HG03135 (cell line): Measurements from ENCODE around the gene SFXN5.

Source experiments
- ATAC-seq: cut with Tn5 transposase; IDR thresholded peaks from one replicate; pipeline ENCODE4 v1.9.1; 2021; ENCODE audit warnings: mild to moderate bottlenecking, moderate library complexity; ENCODE audit not compliant: unreplicated experiment

Gene SFXN5

DNA sequence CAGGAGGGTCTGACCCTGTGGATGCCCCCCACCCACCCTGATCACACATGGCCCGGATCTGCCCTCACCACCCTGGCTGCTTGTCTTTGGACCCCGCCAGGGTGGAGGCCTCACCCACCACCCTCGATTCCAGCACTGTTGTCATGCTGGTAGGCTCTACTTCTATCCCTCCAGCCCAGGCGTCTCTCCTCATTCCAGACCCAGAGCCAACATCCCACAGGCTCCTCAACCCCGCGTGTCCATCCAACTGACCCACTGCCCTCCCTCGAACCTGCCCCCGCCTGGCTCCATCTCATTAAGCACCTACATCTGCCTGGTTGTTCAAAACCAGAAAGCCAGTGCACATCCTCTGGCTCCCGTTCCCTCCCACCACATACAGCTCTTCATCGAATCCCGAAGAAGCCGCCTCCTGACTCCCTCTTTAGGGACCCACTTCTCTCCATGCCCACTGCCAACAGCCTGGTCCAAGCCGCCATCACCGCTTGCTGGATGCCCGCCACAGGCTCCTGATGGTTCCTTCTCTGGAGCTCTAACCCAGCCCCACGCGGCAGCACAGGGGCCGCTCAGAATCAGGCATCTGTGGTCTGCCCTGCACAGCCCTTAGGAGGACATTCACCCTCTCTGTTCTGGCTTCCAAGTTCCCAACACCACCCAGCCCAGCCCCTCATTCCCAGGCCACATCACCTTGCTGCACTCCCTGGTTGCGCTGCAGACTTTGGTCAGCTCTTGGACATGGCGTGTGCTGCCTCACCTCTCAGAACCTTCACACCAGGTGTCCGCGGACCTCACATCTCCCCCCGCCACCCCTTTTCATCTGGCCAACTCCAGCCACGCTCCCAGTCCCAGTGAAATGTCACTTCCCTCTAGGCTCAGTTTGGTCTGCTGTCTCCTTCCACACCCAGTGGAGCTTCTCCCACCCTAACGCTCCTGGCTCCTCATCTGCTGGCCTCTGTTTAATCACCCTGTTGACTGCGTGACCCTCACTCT, 111.2 kb downstream of the SFXN5 start:
- ATAC-seq = no peak

DNA sequence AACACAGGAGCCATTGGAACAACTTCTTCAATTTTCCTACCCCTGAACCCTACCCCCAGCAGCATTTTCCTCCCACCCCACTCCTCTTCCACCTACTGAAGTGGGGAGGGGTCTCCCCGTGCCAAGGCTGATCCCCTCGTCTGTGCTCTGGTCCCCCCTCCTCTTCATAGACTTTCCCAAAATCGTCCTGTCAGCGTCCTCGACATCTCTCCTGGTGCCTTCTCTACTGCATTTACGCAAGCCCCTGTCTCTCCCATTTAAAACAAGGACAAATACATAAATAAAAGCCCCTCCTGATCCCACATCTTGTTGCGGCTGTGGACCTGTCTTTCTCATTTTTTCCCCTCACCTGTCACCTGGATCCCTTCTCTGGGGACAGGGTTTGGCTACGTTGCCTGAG, 112.0 kb downstream of the SFXN5 start:
- ATAC-seq = no peak

DNA sequence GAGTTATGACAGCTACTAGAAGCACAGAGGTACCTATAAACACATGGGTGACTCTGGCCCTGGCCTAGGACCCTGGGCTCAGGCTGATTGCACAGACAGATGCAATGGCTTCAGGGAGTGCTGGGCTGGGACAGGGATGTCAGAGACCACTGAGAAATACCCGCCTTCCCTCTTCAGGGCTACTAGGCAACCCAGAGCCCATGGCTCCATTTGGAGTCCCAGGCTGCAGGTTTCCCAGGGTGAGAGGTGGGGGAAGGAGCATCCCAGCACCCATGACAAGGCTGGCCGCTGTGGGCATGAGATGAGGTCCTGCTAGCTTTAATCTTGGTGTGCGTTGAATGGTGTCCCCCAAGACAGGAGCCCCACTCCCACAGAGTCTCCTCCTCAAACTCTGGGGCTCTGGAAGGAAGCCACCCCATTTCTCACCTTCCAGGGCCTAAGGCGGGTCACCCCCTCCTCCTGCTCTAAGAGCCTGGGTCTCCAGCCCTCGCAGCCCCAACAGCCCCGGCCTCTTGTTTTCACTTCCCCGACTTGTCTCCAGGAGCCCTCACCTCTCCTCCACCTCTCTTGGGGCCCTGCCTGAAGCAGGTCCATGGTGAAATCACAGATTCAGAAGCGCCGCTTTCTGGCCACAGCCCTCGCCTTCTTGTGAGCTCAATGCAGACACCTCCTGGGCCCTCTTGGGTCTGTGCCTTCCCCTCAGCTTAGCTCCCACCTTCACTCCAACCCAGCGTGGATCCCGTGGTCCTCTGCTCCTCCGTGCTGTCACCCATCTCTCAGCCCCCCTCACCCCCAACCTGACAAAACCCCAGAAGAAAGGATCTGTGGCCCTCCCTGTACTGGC, 112.7 kb downstream of the SFXN5 start:
- ATAC-seq = no peak

DNA sequence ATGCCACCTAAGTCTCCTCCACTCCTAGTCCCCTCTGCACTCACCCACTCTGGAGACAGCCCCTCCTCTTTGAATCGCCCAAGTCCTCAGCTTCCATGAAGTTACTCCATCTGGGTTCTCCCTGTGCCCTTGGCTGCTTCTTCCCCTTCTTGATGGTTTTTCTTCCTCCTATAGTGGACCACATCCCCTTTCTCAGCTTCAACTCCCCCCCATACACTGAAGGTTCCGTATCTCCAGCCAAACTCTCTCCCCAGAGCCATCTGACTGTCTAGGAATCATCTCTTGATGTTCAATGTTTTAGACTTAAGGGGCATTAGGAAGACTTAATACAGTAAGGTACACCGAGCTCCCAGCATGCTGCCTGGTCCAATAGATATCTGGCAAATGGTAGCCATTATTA, 114.6 kb downstream of the SFXN5 start:
- no peak for ATAC-seq

DNA sequence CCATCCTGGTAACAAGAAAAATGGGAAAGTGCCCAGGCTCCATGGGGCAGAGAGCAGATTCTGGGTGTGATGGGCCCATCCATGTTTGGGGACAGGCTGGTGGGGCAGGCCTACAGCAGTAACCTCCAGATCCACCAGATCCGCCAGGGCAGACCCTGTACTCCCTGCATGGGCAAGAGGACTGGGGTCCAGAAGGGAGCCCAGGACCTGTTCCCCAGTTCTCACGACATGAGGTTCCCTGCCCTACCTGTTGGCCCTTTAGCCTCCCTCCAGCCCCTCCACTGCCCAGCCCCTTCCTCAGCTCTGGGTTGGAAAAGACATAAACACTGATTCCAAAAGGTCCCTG, 115.5 kb downstream of the SFXN5 start:
- ATAC-seq = no peak

DNA sequence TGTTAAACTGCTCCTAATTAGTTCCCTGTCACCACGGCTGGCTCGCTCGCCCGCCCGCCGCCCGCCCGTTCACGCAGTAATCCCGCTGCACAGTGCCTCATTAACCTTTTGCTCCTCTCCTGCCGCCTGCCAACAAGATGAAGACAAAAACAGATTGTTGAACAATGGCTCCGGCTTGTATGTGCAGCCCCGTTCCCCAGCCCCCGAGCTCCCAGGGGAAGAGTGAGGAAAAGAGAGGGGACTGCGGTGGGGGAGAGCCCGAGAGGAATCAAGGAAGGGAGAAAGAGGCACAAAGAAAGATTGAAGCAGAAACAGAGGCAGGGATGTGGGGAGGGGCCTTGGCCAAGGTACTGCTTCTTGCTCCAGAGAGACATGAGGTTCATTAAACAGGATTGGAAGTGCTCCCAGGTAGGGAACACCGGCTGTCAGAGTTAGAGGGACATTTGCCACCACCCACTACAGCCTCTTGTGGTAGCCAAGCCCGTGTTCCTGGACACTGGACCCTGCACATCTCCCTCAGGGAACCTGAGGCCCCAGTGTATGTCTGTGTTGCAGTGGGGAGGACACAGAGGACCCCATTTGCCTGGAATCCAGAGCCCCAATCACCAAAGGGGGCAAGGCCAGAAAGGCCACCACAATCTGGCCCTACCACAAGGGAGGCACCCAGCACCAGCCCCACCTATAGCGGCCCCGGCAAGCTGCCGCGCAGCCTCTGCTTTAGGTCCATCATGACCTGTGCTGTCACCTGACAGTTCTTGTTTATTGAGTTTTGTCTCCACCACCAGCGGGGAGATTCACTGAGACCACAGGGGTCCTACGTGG, 116.1 kb downstream of the SFXN5 start:
- ATAC-seq = no peak

DNA sequence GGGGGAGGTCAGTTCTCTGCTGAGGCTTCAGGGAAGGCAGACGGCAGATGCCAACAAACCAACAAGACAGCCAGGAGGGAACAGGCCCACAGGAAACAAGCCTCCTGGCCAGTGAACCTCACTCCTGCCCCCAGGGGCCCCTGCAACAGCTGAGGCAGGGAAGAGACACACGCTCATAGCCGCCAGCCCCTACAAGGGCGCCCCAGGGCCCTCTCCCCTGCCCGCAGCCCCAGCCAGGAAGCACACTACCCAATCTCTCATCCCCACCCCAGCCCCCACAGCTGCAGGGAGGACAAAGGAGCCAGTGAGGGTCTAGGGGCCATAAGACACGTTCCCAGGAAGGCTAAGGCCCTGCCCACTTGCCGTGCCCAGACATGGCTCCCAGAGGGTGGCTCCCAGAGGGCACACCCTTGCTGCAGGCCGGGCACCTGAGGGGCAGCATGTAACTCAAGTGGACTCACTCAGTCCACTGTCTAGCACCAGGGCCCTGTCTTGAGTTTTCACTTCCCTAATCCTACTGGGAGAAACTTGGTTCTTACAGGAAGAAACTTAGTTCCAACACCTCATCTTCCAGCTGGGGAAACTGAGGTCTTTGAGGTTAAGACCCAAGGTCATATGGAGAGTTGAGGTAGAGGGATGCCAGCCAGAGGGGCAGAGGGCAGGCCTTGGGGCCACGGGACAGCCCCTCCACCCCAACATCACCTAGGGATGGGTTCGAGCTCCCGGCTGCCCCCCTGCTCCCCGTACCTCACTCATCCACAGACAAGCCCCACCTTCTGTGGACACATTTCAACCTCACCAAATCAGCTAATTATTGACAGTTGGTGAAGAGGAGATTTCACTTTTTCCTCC, 116.9 kb downstream of the SFXN5 start:
- no peak for ATAC-seq

DNA sequence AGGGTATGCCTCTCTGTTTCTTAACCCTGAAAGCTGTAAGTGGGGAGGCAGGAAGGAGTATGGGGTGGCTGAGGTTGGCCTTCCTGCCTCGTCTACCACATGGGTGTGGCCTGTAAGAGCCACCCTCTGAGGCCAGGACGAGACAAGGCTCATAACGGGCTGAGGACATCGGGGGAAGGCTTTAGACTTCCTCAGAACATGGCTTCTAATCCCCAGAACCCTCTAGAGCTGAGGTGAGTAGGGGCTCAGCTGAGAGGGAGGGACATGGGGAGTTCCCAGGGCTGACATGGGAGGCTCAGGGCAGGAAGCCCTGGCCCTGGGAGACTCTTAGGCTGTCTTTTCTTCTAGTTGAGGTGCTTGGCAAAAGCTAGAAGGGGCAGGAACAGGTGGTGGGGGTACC, 117.5 kb downstream of the SFXN5 start:
- ATAC-seq = no peak

DNA sequence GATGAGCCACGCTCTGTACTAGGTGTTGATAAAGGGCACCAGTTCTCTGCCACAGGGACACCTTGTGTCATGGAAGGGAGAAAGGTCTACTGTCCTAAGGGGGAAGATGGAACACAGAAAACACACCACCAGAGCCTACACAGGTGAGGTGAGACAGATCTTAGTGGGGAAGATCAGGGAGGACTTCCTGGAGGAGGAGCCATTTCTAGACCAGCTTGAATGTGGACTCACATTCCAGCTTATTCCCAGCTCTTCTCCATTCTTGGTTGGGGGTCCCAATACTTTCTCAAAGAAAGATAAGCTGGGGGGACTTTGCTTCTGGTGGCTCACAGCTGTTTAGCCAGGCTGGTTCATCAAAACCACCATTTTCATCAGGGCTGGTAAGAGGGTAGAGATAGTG, 118.0 kb downstream of the SFXN5 start:
- ATAC-seq = no peak

DNA sequence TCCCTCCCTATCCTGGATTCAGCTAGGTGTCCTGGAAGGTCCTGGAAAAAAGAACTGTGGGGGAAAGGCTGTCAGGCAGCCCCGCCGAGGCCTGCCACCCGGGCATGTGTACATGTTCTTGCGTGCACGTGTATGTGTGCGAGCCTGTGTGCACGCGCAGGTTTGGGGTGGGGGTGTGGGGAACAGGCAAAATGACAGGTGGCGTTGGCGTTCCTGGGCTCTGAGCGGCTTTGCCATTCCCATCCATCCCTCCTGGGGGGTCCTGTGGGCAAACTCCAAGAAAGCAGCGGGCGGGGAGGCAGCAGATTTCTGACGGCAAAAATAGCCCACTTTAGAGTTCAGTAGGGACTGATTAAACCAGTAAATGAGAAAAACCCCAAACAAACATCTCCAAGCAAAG, 118.6 kb downstream of the SFXN5 start:
- no peak for ATAC-seq

DNA sequence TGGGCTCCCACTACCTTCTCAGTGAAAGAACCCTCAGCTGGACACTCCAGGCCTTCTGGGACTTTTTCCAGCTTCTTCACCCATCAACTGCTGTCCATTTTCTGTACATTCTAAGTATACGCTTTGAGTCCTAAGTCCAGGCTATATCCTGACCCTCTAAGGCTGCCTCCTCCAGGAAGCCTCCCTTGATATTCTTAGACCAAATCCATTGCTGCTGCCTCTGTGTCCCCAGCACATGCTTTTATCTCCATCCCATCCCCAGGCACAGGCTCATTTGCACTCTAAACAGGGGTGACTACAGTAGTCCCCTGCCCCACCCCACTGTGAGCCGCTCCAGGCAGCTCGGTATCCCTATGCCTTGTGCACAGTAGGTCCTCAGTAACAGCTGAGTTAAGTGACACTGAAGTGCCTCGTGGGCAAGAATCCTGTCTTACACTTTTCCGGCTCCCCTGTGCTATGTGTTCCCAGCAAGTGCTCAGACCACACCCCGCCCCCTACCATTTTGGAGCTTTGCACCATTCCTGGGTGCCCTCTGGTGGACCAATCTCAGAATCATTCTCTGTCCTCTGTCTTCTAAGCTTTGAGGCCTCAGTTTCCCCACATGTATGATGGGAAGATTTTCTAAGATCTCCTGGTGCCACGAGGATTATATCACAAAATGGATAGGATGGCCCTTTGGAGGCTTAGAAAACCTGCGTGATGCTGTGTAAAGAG, 119.2 kb downstream of the SFXN5 start:
- ATAC-seq = no peak

DNA sequence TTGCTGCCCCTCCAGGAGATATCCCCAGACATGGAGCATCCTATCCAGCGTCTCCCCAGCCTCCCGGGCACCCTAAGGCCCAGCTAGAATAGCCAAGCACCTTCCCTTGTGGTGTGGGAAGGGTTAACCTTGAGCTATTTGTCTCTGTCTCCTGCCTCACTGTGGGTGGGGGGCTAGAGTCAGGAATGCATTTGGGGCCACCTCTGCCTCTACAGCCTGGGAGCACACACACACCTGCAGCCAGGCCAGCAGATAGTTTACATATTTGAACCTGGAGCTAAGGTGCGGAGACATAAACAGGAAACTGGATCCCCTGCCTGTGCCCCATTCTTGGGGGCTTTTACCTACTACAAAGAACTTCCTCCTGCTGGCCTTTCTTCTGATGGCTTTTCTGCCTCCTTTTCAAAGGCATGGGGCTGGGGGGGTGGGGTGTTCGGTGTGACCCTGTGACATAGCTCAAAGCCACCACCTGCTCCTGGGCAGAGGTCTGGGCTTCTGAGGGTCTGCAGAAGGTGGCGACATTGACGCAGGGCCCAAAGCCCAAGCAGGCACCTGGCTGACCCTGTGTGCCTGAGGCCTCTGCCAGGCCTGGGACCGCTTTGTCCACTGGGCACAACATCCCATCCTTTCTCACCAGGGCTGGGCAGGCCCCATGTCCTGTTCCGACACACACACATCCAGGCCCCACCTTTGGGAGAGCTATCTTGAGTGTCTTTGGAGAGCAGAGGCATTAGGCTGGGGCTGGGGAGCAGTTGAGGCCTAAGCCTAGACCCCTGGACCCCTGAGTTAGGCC, 120.0 kb downstream of the SFXN5 start:
- ATAC-seq = no peak

DNA sequence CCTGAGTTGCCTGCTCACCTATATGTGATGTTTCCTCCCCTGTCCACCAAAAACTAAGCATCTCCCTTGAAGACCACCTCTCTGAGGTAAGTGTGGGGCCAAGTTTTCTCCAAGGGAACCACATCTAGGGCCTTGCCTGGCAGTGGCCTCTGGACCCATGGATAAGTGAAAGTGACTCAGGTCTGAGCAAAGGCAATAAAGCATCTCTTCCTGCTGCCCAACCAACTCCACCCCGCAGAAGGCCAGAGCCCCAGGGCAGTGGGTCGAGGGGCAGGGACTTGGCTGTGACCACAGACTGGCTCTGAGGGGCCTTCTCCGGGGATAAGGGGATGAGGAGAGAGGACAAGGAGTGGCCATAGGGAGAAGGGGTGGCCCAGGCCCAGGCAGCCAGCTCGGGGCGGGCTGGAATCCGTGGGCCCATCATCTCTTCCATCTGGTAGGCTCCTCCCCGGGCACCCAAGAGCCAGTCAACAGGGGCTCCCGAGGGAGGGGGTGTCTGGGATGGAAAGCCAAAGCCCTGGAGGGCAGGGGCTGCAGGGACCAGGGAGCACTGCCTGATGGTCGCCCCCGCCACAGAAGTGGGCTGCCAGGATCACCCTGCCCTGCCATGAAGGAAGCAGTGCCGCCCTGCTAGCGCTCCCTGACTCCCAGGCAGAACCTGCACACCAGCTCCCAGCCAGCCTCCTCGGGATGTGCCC, 120.8 kb downstream of the SFXN5 start:
- ATAC-seq = no peak

DNA sequence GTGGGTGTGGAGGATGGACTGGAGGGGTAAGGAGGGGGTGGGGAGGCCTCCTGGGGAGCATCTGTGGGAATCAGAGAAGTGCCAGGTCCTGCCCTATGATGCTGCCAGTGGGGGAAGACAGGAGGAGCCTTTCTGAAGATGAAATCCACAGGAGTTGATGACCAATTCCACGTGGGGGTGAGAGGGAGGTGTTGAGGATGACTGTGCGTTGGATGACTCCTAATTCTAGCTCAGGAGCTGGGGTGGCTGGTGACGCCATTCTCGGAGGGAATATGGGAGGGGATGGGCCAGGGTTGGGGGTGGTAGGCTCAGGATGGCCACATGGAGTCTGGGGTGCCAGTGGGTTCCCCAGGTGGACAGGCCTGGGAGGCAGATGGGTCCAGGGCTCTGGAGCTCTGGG, 121.9 kb downstream of the SFXN5 start:
- no peak for ATAC-seq

DNA sequence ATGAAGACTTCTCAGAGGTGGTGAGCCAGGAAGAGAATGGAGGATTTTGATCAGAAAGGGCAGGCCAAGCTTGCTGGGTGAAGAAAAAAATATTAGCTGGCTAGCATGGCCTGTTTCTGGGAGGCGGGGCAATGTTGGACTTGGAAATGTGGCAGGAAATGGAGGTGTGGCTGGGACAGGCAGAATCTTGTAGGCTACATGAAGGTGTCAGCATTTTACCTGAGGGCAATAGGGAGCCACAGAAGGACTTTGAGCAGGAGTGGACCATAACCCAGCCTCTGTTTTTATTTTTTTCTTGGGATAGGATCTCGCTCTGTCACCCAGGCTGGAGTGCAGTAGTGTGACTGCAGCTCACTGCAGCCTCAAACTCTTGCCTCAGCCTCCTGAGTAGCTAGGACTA, 122.5 kb downstream of the SFXN5 start:
- ATAC-seq = no peak

DNA sequence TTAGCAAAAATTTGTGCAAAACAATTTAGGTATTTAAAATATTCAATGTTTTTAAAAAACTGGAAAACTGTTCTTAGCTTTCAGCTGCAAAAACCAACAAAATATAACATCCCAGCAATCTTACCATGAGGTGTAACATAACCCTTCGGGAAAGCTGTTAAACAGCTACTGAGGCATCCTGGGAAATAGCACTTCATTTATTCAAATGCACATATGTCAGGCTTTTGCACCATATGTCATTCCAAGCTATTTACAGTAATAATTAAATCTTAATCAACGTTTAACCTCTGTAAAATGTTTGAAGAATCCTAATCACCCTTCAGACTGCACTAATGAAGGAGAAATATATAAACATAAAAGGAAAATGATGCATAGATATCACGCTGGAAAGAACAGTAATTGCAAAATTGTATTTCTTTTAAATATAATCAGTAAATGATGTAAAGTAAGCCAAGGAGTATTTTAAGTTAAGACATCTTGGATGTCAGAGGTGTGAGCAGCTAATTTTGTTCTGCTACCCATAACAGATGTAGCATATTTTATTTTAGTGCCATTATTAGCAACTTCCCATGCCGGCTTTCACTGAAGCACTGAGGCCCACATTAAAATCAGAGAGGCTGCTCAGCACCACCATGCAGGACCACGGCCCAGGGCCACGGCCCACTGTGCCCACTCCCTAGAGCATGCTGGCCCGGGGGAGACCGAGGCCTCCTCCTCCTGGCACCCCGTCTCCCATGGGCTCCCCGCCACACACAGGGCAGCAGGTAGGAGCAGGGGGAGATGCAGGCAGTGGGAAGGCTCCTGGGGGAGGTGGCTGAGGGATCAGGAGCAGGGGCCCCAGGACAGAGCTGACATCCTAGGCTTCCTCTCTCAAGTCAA, 123.3 kb downstream of the SFXN5 start:
- no peak for ATAC-seq

DNA sequence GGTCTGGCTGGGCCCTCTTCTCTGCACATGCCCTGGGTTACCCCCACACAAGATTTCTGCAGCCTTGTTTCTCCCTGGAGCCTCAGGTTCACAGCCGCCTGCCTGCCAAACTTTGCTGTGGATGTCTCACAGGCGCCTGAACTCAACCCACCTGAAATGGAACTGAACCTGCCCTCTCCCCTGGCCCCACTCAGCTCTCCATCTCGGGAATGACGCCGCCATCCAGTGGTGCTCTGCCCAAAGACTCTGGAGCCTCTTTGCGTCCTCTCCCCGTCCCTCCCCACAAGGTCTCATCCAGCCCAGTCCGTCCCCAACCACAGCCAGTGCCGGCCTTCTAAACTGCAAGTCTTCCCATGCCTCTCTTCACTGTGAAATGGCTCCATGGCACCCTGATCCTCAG, 125.0 kb downstream of the SFXN5 start:
- ATAC-seq = no peak
